Aorta (tissue), 5 donors: ENCODE data around the gene CLEC16A. TPM values are rescaled to one million over a fixed set of nuclear protein-coding genes. Genes with fewer than 3 reads are reported as not detected.

ENCODE experiments used
- ATAC-seq: fragments of 200-7000 bp; cut with Tn5 transposase; one replicate; pipeline ENCODE4 v1.9.1; 2022; ENCODE audit warnings: moderate library complexity; ENCODE audit not compliant: low FRiP score
- DNase-seq, 2 donors: peaks; one replicate each; pipeline ENCODE4 v3.0.0-alpha.2; 2020
- H3K27ac ChIP-seq, 2 donors: one replicate each; pipeline ENCODE4 v1.5.1; 2013; ENCODE audit warnings: low read length in 2 of 2, mild to moderate bottlenecking in 2 of 2, moderate library complexity in 2 of 2, control low read depth in 1 of 2, inconsistent platforms in 1 of 2, low read depth in 1 of 2
- H3K27me3 ChIP-seq, 2 donors: one replicate each; pipeline ENCODE4 v1.6.1; 2013; ENCODE audit warnings: control low read depth in 1 of 2, low read length in 1 of 2, mild to moderate bottlenecking in 1 of 2, moderate library complexity in 1 of 2; ENCODE audit not compliant: insufficient read depth in 2 of 2, control insufficient read depth in 1 of 2
- H3K36me3 ChIP-seq, 2 donors: one replicate each; pipeline ENCODE4 v1.6.1; 2013; ENCODE audit warnings: control low read depth in 1 of 2, low read length in 1 of 2, mild to moderate bottlenecking in 1 of 2; ENCODE audit not compliant: insufficient read depth in 2 of 2, control insufficient read depth in 1 of 2
- H3K4me1 ChIP-seq, 2 donors: one replicate each; pipeline ENCODE4 v1.6.1; 2013; ENCODE audit warnings: low read length in 2 of 2, control low read depth in 1 of 2, mild to moderate bottlenecking in 1 of 2, moderate library complexity in 1 of 2; ENCODE audit not compliant: insufficient read depth in 2 of 2, control insufficient read depth in 1 of 2
- H3K4me3 ChIP-seq, 2 donors: one replicate each; pipeline ENCODE4 v1.5.1; 2013; ENCODE audit warnings: low read length in 2 of 2, control low read depth in 1 of 2, mild to moderate bottlenecking in 1 of 2
- H3K9me3 ChIP-seq: one replicate; pipeline ENCODE4 v1.6.1; 2013; ENCODE audit warnings: mild to moderate bottlenecking, low read length; ENCODE audit not compliant: control insufficient read depth
- WGBS, 2 donors: extraction: QIAGEN DNeasy Blood & Tissue Kit; methylation state at CpG; one replicate each; pipeline ENCODE4 v1.1.7; 2013; 5-methylcytosine and 5-hydroxymethylcytosine counted together
- intact Hi-C, 2 donors: fragments of 100-400 bp; cut with DNase I; formaldehyde crosslinking; loops; one replicate each; pipeline versions ENCODE4 v1.14.2 to v1.15.0; 2022
- polyA plus RNA-seq, 2 donors: library from polyadenylated mRNA; stranded (reverse); fragments of 200-250 nt; gene quantifications; one replicate each; pipeline ENCODE4 v1.2.3, GENCODE V29; 2013
- total RNA-seq, 2 donors: library from RNA; stranded (reverse); fragmentation: NEBNext Ultra II Directional; extraction: Animal tissue kit (Norgen Biotek cat#: 25700); gene quantifications; one replicate each; pipeline ENCODE4 v1.2.1, GENCODE V29; 2021
- donor health status: healthy with polysubstance abuse.
- donor health status: Bipolar disorder and iron deficiency.
- donor health status: DM: no; HTN: no; CAD: no.
- donor health status: DM: no; HTN: no; CAD: no.
- donor health status: DM: yes; HTN: yes; CAD: no.

The CLEC16A gene
- total and polyA plus RNA-seq, 4 donors, result 5.9 to 28.8 (median 19.0) TPM

- Histone ChIP-seq H3K27ac (no peak overlapping the region), H3K4me1 (no peaks in the 10 kb centered on the region), H3K27me3 (no peaks in the 10 kb centered on the region), H3K9me3 (no peaks in the 10 kb centered on the region), H3K36me3 (no peaks in the 10 kb centered on the region), H3K4me3 (no peak overlapping the region)
- no peak for ATAC-seq
- DNase-seq, result no peak
- intact Hi-C loops, result no loop called here
- 93 to 96% methylated on average over 11 of the region's 11 CpGs for WGBS, 2 donors
Observed at GRCh38 chr16:11175787-11176341, 231.5 kb downstream of the CLEC16A start.

GRCh38 chr16:11177578-11178160, 233.3 kb downstream of the CLEC16A start:
- no peaks in the 10 kb centered on the region for H3K36me3 ChIP-seq
- peaks cover 0 to 3% of the 10 kb centered on the region in 2 donors for H3K4me1 ChIP-seq
- no peak for DNase-seq
- no peaks in the 10 kb centered on the region for H3K9me3 ChIP-seq
- WGBS, 2 donors, result 88 to 90% methylated on average over 6 of the region's 6 CpGs
- ATAC-seq, result no peak
- H3K27me3 ChIP-seq, result no peaks in the 10 kb centered on the region
- H3K4me3 ChIP-seq, result no peak overlapping the region
- intact Hi-C loops, result no loop called here
- H3K27ac ChIP-seq, result no peak overlapping the region

GRCh38 chr16:11178424-11178823, 234.1 kb downstream of the CLEC16A start:
- intact Hi-C loops, result no loop called here
- Histone ChIP-seq H3K27ac (no peak overlapping the region), H3K9me3 (no peaks in the 10 kb centered on the region), H3K27me3 (no peaks in the 10 kb centered on the region), H3K4me1 (peaks cover 0 to 3% of the 10 kb centered on the region in 2 donors), H3K4me3 (no peak overlapping the region), H3K36me3 (no peaks in the 10 kb centered on the region)
- DNase-seq (no peak), ATAC-seq (no peak)
- WGBS, 2 donors, result 95% methylated on average over 24 of the region's 24 CpGs

GRCh38 chr16:11179574-11179973, 235.2 kb downstream of the CLEC16A start:
- H3K27ac ChIP-seq, result peak overlapping the region in 1 of 2 donors; percentile 1
- H3K27me3 ChIP-seq, result no peaks in the 10 kb centered on the region
- peaks cover 0 to 3% of the 10 kb centered on the region in 2 donors for H3K4me1 ChIP-seq
- H3K4me3 ChIP-seq, result no peak overlapping the region
- ATAC-seq (no peak), DNase-seq (no peak)
- intact Hi-C loops, result no loop called here
- no peaks in the 10 kb centered on the region for H3K36me3 ChIP-seq
- WGBS, 2 donors, result 74 to 77% methylated on average over 8 of the region's 8 CpGs
- H3K9me3 ChIP-seq, result no peaks in the 10 kb centered on the region

GRCh38 chr16:11180489-11180888, 236.1 kb downstream of the CLEC16A start:
- ATAC-seq (no peak), DNase-seq (no peak)
- H3K9me3 ChIP-seq, result no peaks in the 10 kb centered on the region
- no peaks in the 10 kb centered on the region for H3K36me3 ChIP-seq
- no peak overlapping the region for H3K27ac ChIP-seq
- H3K27me3 ChIP-seq, result no peaks in the 10 kb centered on the region
- H3K4me3 ChIP-seq, result no peak overlapping the region
- intact Hi-C loops, result no loop called here
- WGBS, 2 donors, result 86 to 92% methylated on average over 6 of the region's 6 CpGs
- peaks cover 0 to 3% of the 10 kb centered on the region in 2 donors for H3K4me1 ChIP-seq

GRCh38 chr16:11181242-11181898, 237.0 kb downstream of the CLEC16A start:
- 81 to 88% methylated on average over 20 of the region's 20 CpGs for WGBS, 2 donors
- DNase-seq (no peak), ATAC-seq (no peak)
- Histone ChIP-seq H3K27me3 (no peaks in the 10 kb centered on the region), H3K9me3 (no peaks in the 10 kb centered on the region), H3K4me1 (peaks cover 0 to 3% of the 10 kb centered on the region in 2 donors), H3K36me3 (no peaks in the 10 kb centered on the region), H3K27ac (no peak overlapping the region), H3K4me3 (no peak overlapping the region)
- intact Hi-C loops, result no loop called here

GRCh38 chr16:11181899-11182279, 237.5 kb downstream of the CLEC16A start:
- intact Hi-C loops, result no loop called here
- Histone ChIP-seq H3K27ac (no peak overlapping the region), H3K4me1 (peaks cover 0 to 3% of the 10 kb centered on the region in 2 donors), H3K9me3 (no peaks in the 10 kb centered on the region), H3K36me3 (no peaks in the 10 kb centered on the region), H3K4me3 (no peak overlapping the region), H3K27me3 (no peaks in the 10 kb centered on the region)
- ATAC-seq (no peak), DNase-seq (peak in 1 of 2 donors; percentile 78)
- 7 to 12% methylated on average over 12 of the region's 12 CpGs for WGBS, 2 donors

GRCh38 chr16:11182411-11182810, 238.0 kb downstream of the CLEC16A start:
- Histone ChIP-seq H3K9me3 (no peaks in the 10 kb centered on the region), H3K36me3 (no peaks in the 10 kb centered on the region), H3K27ac (no peak overlapping the region), H3K4me1 (peaks cover 0 to 3% of the 10 kb centered on the region in 2 donors), H3K4me3 (no peak overlapping the region), H3K27me3 (no peaks in the 10 kb centered on the region)
- DNase-seq, result no peak
- no peak for ATAC-seq
- intact Hi-C loops, result no loop called here
- WGBS, 2 donors, result 86 to 88% methylated on average over 14 of the region's 14 CpGs
